Neural cell (in vitro differentiated cells): ENCODE data around the gene BIRC5. TPM values are rescaled to one million over a fixed set of nuclear protein-coding genes. Genes with fewer than 3 reads are reported as not detected.

Experiments
- H2AFZ ChIP-seq: fragments of 200-600, 300-800 bp; sonication (generic), shearing (Covaris generic); 2 replicates; pipeline ENCODE4 v1.6.0; 2014; ENCODE audit warnings: low read depth, mild to moderate bottlenecking, antibody characterized with exemption, low read length, moderate library complexity
- H3F3A ChIP-seq: fragments of 200-600 bp; shearing (Covaris generic); 2 replicates; pipeline ENCODE4 v1.6.1; 2016; ENCODE audit warnings: mild to moderate bottlenecking, moderate library complexity, mixed read lengths, antibody characterized with exemption, low read length; ENCODE audit not compliant: insufficient read depth, poor library complexity, severe bottlenecking
- H3K27ac ChIP-seq: fragments of 200-600, 300-800 bp; sonication (generic), shearing (Covaris generic); 2 replicates; pipeline ENCODE4 v1.5.1; 2014; ENCODE audit warnings: mild to moderate bottlenecking, low read length, moderate library complexity
- H3K27me3 ChIP-seq: fragments of 300-800, 200-600 bp; sonication (generic), shearing (Covaris generic); 2 replicates; pipeline ENCODE4 v1.6.0; 2014; ENCODE audit warnings: mild to moderate bottlenecking, low read depth, low read length, moderate library complexity; ENCODE audit not compliant: insufficient read depth
- H3K36me3 ChIP-seq: fragments of 300-800, 200-600 bp; sonication (generic), shearing (Covaris generic); 2 replicates; pipeline ENCODE4 v1.5.1; 2014; ENCODE audit warnings: mild to moderate bottlenecking, antibody characterized with exemption, low read length, moderate library complexity; ENCODE audit not compliant: insufficient read depth
- H3K4me2 ChIP-seq: fragments of 300-800, 200-600 bp; sonication (generic), shearing (Covaris generic); 2 replicates; pipeline ENCODE4 v1.6.0; 2014; ENCODE audit warnings: mild to moderate bottlenecking, low read length
- H3K4me3 ChIP-seq: fragments of 300-800, 200-600 bp; sonication (generic), shearing (Covaris generic); 2 replicates; pipeline ENCODE4 v1.5.1; 2014; ENCODE audit warnings: mild to moderate bottlenecking, low read length, moderate library complexity
- H3K79me2 ChIP-seq: fragments of 200-600 bp; shearing (Covaris generic); replicated peaks from 2 replicates; pipeline ENCODE4 v1.6.0; 2014; ENCODE audit warnings: mild to moderate bottlenecking, low read length, moderate library complexity; ENCODE audit not compliant: insufficient read depth
- H3K9ac ChIP-seq: fragments of 300-800, 200-600 bp; sonication (generic), shearing (Covaris generic); 2 replicates; pipeline ENCODE4 v1.6.1; 2016; ENCODE audit warnings: mild to moderate bottlenecking, low read length, mixed read lengths
- H3K9me2 ChIP-seq: fragments of 200-600 bp; shearing (Covaris generic); 2 replicates; pipeline ENCODE4 v1.6.1; 2016; ENCODE audit warnings: mild to moderate bottlenecking, low read length, mixed read lengths; ENCODE audit not compliant: insufficient read depth
- H3K9me3 ChIP-seq: fragments of 200-600, 300-800 bp; sonication (generic), shearing (Covaris generic); 2 replicates; pipeline ENCODE4 v1.6.1; 2016; ENCODE audit warnings: mild to moderate bottlenecking, mixed run types, low read length, moderate library complexity, mixed read lengths
- H4K20me1 ChIP-seq: fragments of 200-600 bp; shearing (Covaris generic); 2 replicates; pipeline ENCODE4 v1.6.1; 2016; ENCODE audit warnings: mild to moderate bottlenecking, mixed run types; ENCODE audit not compliant: insufficient read depth
- EP300 ChIP-seq: fragments of 450-650 bp; conservative IDR thresholded peaks from 2 replicates; pipeline ENCODE4 v1.6.1; 2014; ENCODE audit warnings: antibody characterized with exemption, mild to moderate bottlenecking, moderate library complexity; ENCODE audit not compliant: poor library complexity, severe bottlenecking
- EZH2 ChIP-seq: fragments of 200-600, 300-800 bp; shearing (Covaris generic), sonication (generic); IDR thresholded peaks from 2 replicates; pipeline ENCODE4 v1.6.1; 2014; ENCODE audit warnings: antibody characterized with exemption, low read length, borderline replicate concordance, mild to moderate bottlenecking; ENCODE audit not compliant: insufficient read depth, poor library complexity, severe bottlenecking
- MXI1 ChIP-seq: fragments of 450-650 bp; conservative IDR thresholded peaks from 2 replicates; pipeline ENCODE4 v1.6.1; 2014; ENCODE audit warnings: antibody characterized with exemption, mild to moderate bottlenecking; ENCODE audit not compliant: poor library complexity, severe bottlenecking
- POLR2AphosphoS5 ChIP-seq: IDR thresholded peaks from 2 replicates; pipeline ENCODE4 v1.6.1; 2012
- RAD21 ChIP-seq: fragments of 450-650 bp; conservative IDR thresholded peaks from 2 replicates; pipeline ENCODE4 v1.6.1; 2014; ENCODE audit warnings: antibody characterized with exemption, mild to moderate bottlenecking, moderate library complexity
- SMC3 ChIP-seq: fragments of 450-650 bp; conservative IDR thresholded peaks from 2 replicates; pipeline ENCODE4 v1.6.1; 2014; ENCODE audit warnings: antibody characterized with exemption, mild to moderate bottlenecking, moderate library complexity; ENCODE audit not compliant: poor library complexity
- TAF1 ChIP-seq: IDR thresholded peaks from 2 replicates; pipeline ENCODE4 v1.6.1; 2012; ENCODE audit warnings: low read depth
- polyA plus RNA-seq: library from polyadenylated mRNA; depleted of rRNA; stranded (reverse); fragments of >200 nt; gene quantifications from 2 replicates; pipeline ENCODE4 v1.2.3, GENCODE V29; 2014
- TF ChIP-seq, protein P1 (sequence below): IDR thresholded peaks from 2 replicates; pipeline ENCODE4 v1.6.1; 2012; ENCODE audit warnings: borderline replicate concordance
- TF ChIP-seq, protein P2 (sequence below): fragments of 450-650 bp; IDR thresholded peaks from 2 replicates; pipeline ENCODE4 v1.5.1; 2014; ENCODE audit warnings: antibody characterized with exemption, mild to moderate bottlenecking, moderate library complexity; ENCODE audit not compliant: poor library complexity, severe bottlenecking

Gene BIRC5
- polyA plus RNA-seq, 1 donor from 2014 or later, result 1.4 TPM

DNA sequence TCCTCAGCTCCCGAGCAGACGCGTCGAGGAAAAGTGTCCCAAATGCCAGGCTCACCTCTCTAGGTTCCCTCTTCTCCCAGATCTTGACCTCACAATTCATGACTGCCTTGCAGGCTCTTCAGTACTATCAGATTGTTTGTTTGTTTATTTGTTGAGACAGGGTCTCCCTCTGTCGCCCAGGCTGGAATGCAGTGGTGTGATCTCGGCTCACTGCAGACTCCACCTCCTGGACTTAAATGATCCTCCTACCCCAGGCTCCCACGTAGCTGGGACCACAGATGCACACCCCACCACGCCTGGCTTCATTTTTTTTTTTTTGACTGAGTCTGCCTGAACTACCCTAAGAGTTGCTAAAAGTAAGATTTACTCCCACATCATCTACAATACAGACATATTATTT, 33.3 kb downstream of the BIRC5 start:
- H3K4me3 ChIP-seq, result no peak overlapping the region
- H3K79me2 ChIP-seq, result no peaks in the 10 kb centered on the region
- no peaks in the 10 kb centered on the region for H3K9me3 ChIP-seq
- H3K9me2 ChIP-seq, result no peaks in the 10 kb centered on the region
- H4K20me1 ChIP-seq, result no peaks in the 10 kb centered on the region
- no peaks in the 10 kb centered on the region for H3K36me3 ChIP-seq
- TF ChIP-seq RAD21 (no peak), POLR2AphosphoS5 (no peak), TAF1 (no peak), EP300 (no peak), MXI1 (no peak), EZH2 (no peak), SMC3 (no peak)
- TF ChIP-seq, protein P1, sequence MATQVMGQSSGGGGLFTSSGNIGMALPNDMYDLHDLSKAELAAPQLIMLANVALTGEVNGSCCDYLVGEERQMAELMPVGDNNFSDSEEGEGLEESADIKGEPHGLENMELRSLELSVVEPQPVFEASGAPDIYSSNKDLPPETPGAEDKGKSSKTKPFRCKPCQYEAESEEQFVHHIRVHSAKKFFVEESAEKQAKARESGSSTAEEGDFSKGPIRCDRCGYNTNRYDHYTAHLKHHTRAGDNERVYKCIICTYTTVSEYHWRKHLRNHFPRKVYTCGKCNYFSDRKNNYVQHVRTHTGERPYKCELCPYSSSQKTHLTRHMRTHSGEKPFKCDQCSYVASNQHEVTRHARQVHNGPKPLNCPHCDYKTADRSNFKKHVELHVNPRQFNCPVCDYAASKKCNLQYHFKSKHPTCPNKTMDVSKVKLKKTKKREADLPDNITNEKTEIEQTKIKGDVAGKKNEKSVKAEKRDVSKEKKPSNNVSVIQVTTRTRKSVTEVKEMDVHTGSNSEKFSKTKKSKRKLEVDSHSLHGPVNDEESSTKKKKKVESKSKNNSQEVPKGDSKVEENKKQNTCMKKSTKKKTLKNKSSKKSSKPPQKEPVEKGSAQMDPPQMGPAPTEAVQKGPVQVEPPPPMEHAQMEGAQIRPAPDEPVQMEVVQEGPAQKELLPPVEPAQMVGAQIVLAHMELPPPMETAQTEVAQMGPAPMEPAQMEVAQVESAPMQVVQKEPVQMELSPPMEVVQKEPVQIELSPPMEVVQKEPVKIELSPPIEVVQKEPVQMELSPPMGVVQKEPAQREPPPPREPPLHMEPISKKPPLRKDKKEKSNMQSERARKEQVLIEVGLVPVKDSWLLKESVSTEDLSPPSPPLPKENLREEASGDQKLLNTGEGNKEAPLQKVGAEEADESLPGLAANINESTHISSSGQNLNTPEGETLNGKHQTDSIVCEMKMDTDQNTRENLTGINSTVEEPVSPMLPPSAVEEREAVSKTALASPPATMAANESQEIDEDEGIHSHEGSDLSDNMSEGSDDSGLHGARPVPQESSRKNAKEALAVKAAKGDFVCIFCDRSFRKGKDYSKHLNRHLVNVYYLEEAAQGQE, result no peak
- TF ChIP-seq, protein P2, sequence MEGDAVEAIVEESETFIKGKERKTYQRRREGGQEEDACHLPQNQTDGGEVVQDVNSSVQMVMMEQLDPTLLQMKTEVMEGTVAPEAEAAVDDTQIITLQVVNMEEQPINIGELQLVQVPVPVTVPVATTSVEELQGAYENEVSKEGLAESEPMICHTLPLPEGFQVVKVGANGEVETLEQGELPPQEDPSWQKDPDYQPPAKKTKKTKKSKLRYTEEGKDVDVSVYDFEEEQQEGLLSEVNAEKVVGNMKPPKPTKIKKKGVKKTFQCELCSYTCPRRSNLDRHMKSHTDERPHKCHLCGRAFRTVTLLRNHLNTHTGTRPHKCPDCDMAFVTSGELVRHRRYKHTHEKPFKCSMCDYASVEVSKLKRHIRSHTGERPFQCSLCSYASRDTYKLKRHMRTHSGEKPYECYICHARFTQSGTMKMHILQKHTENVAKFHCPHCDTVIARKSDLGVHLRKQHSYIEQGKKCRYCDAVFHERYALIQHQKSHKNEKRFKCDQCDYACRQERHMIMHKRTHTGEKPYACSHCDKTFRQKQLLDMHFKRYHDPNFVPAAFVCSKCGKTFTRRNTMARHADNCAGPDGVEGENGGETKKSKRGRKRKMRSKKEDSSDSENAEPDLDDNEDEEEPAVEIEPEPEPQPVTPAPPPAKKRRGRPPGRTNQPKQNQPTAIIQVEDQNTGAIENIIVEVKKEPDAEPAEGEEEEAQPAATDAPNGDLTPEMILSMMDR, result no peak
- H3K9ac ChIP-seq, result no peak overlapping the region
- H3K4me2 ChIP-seq, result no peak overlapping the region
- H3F3A ChIP-seq, result no peaks in the 10 kb centered on the region
- no peak overlapping the region for H2AFZ ChIP-seq
- no peaks in the 10 kb centered on the region for H3K27me3 ChIP-seq
- no peak overlapping the region for H3K27ac ChIP-seq

DNA sequence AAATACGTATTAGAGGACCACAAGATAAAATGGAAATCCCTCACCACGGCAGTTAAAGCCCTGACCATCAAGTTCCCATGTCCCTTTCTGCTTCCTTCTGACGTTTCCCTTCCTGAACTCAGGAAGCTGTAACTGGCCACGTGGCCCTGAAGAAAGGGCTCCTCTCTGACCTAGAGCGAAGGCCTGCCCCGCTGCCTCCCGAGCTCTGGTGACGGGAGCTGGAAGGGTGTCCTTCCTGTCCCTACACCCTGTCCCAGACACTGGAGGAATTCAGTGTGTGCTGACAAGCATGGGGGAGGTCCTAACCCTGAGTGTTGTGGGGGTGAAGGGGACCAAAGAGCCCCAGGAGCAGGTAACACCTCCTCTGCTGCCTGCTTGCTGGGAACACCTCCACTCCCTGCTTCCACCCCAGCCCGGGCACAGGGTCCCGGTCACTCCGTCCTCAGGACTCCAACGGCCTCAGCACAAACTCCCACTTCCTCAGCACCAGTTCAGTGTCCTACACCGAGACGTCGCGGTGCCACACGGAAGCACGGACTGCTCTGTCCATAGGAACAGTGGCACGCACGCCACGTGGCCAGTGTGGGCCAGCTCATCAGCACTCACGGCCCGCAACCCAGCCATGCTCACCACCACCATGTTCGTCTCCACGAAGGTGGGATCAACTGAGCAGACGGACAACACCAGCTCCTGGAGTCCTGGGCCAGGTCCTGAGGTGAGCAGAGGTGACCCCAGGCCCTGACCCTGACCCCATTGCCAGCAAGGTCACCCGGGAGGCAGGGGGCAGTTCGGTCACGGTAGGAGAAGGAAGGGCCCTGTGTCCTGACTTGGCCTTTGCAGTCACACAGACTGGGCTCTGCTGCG, 34.2 kb downstream of the BIRC5 start:
- no peaks in the 10 kb centered on the region for H3K79me2 ChIP-seq
- no peak overlapping the region for H3K4me2 ChIP-seq
- H3K36me3 ChIP-seq, result no peaks in the 10 kb centered on the region
- no peak overlapping the region for H3K9ac ChIP-seq
- H2AFZ ChIP-seq, result no peak overlapping the region
- H3K9me3 ChIP-seq, result no peaks in the 10 kb centered on the region
- no peaks in the 10 kb centered on the region for H3F3A ChIP-seq
- H3K27me3 ChIP-seq, result no peaks in the 10 kb centered on the region
- H3K27ac ChIP-seq, result no peak overlapping the region
- no peak overlapping the region for H3K4me3 ChIP-seq
- H4K20me1 ChIP-seq, result no peaks in the 10 kb centered on the region
- TF ChIP-seq, protein P1, result no peak
- no peak for TF ChIP-seq EZH2
- TF ChIP-seq RAD21, result no peak
- TF ChIP-seq POLR2AphosphoS5, result no peak
- TF ChIP-seq TAF1, result no peak
- TF ChIP-seq, protein P2, result no peak
- H3K9me2 ChIP-seq, result no peaks in the 10 kb centered on the region
